Measurements from ENCODE around the gene GANC.

- TF ChIP-seq YY2 (tag by site-specific recombination; IDR thresholded peaks at IDR 0.05) (no peak), ZNF830 (tag by site-specific recombination; IDR thresholded peaks at IDR 0.05; ENCODE audit: low read depth) (no peak)
Observed at GRCh38 chr15:42404461-42405235, 131.6 kb downstream of the GANC start.
